ENCODE results near the gene INPP4A. TPM values are rescaled to one million over a fixed set of nuclear protein-coding genes. Genes with fewer than 3 reads are reported as not detected.
A peak's percentile ranks its signal among the peaks of the same experiment; 100 is the strongest.

The INPP4A gene
- total RNA-seq, 2 experiments from 2014 or later: 147 to 159 TPM

GRCh38 chr2:98445177-98445682 is 572 bp downstream of the INPP4A start:
- POLR2A ChIA-PET: interaction anchor here (4.0 to 5.1 kb wide), 2 partner anchors 16 to 19 kb away, joined by 21 to 64 read pairs; no protein-coding TSS in a partner anchor
- no peak for DNase-seq
- peak overlapping the region; percentile 96 for H3K4me3 Mint-ChIP-seq
- H3K9me3 Mint-ChIP-seq: peaks cover 2% of the 10 kb centered on the region
- H3K36me3 Mint-ChIP-seq: peaks cover 12% of the 10 kb centered on the region
- H3K27me3 Mint-ChIP-seq: no peaks in the 10 kb centered on the region
- peak; percentile 6 for ATAC-seq (ENCODE audit: low read depth)
- H3K27ac Mint-ChIP-seq: peak overlapping the region; percentile 95
- peaks cover 34% of the 10 kb centered on the region for H3K4me1 Mint-ChIP-seq

- DNase-seq (no peak), ATAC-seq (ENCODE audit: low read depth) (no peak)
- H3K9me3 Mint-ChIP-seq: no peaks in the 10 kb centered on the region
- POLR2A ChIA-PET: interaction anchor here (0.6 to 5.1 kb wide), 13 partner anchors 10 to 800 kb away, joined by 3 to 64 read pairs (median 7); partner anchors contain the start of genes COX5B and MGAT4A
- peak overlapping the region; percentile 95 for H3K27ac Mint-ChIP-seq
- H3K4me3 Mint-ChIP-seq: peak overlapping the region; percentile 96
- H3K27me3 Mint-ChIP-seq: no peaks in the 10 kb centered on the region
- H3K4me1 Mint-ChIP-seq: peaks cover 41% of the 10 kb centered on the region
- peaks cover 12% of the 10 kb centered on the region for H3K36me3 Mint-ChIP-seq
Observed at GRCh38 chr2:98445683-98446581, 1.3 kb downstream of the INPP4A start.

GRCh38 chr2:98446850-98447249 is 2.2 kb downstream of the INPP4A start:
- Mint-ChIP-seq H3K4me1 (peaks cover 49% of the 10 kb centered on the region), H3K27ac (peak overlapping the region; percentile 95), H3K36me3 (peaks cover 14% of the 10 kb centered on the region), H3K27me3 (no peaks in the 10 kb centered on the region), H3K4me3 (peak overlapping the region; percentile 96), H3K9me3 (no peaks in the 10 kb centered on the region)
- ATAC-seq (ENCODE audit: low read depth): no peak
- DNase-seq: no peak
- POLR2A ChIA-PET: interaction anchor here (0.6 to 5.1 kb wide), 16 partner anchors 9 to 801 kb away, joined by 3 to 64 read pairs (median 5); partner anchors contain the start of genes COX5B and MGAT4A

GRCh38 chr2:98448441-98449145 is 3.9 kb downstream of the INPP4A start:
- Mint-ChIP-seq H3K27ac (peak overlapping the region; percentile 95), H3K27me3 (no peaks in the 10 kb centered on the region), H3K36me3 (peaks cover 21% of the 10 kb centered on the region), H3K4me1 (peaks cover 66% of the 10 kb centered on the region), H3K4me3 (peak overlapping the region; percentile 96), H3K9me3 (no peaks in the 10 kb centered on the region)
- POLR2A ChIA-PET: interaction anchor here (0.6 to 5.1 kb wide), 11 partner anchors 9 to 692 kb away, joined by 3 to 64 read pairs (median 4); no protein-coding TSS in a partner anchor
- DNase-seq: no peak
- peak; percentile 59 for ATAC-seq (ENCODE audit: low read depth)

GRCh38 chr2:98452396-98453027 is 7.9 kb downstream of the INPP4A start:
- DNase-seq: no peak
- H3K4me3 Mint-ChIP-seq: peak overlapping the region; percentile 44
- H3K36me3 Mint-ChIP-seq: peaks cover 25% of the 10 kb centered on the region
- ATAC-seq (ENCODE audit: low read depth): no peak
- no peaks in the 10 kb centered on the region for H3K9me3 Mint-ChIP-seq
- H3K27me3 Mint-ChIP-seq: no peaks in the 10 kb centered on the region
- POLR2A ChIA-PET: interaction anchor here (0.5 to 7.6 kb wide), 4 partner anchors 11 to 144 kb away, joined by 3 to 75 read pairs (median 3); no protein-coding TSS in a partner anchor
- H3K27ac Mint-ChIP-seq: peak overlapping the region; percentile 87
- peaks cover 87% of the 10 kb centered on the region for H3K4me1 Mint-ChIP-seq

- POLR2A ChIA-PET: interaction anchor here (0.5 to 7.6 kb wide), 4 partner anchors 10 to 143 kb away, joined by 3 to 75 read pairs (median 4); no protein-coding TSS in a partner anchor
- no peak for ATAC-seq (ENCODE audit: low read depth)
- H3K4me1 Mint-ChIP-seq: peaks cover 87% of the 10 kb centered on the region
- DNase-seq: no peak
- peak overlapping the region; percentile 44 for H3K4me3 Mint-ChIP-seq
- peaks cover 26% of the 10 kb centered on the region for H3K36me3 Mint-ChIP-seq
- H3K27me3 Mint-ChIP-seq: no peaks in the 10 kb centered on the region
- peak overlapping the region; percentile 87 for H3K27ac Mint-ChIP-seq
- H3K9me3 Mint-ChIP-seq: no peaks in the 10 kb centered on the region
Observed at GRCh38 chr2:98453083-98453482, 8.4 kb downstream of the INPP4A start.

- no peaks in the 10 kb centered on the region for H3K27me3 Mint-ChIP-seq
- H3K4me1 Mint-ChIP-seq: peaks cover 89% of the 10 kb centered on the region
- peak overlapping the region; percentile 44 for H3K4me3 Mint-ChIP-seq
- ATAC-seq (ENCODE audit: low read depth): no peak
- no peaks in the 10 kb centered on the region for H3K9me3 Mint-ChIP-seq
- POLR2A ChIA-PET: interaction anchor here (2.0 to 7.6 kb wide), 2 partner anchors 10 to 19 kb away, joined by 4 to 75 read pairs; no protein-coding TSS in a partner anchor
- H3K36me3 Mint-ChIP-seq: peaks cover 30% of the 10 kb centered on the region
- DNase-seq: no peak
- peak overlapping the region; percentile 87 for H3K27ac Mint-ChIP-seq
Observed at GRCh38 chr2:98453531-98453930, 8.9 kb downstream of the INPP4A start.

- H3K4me3 Mint-ChIP-seq: peak overlapping the region; percentile 79
- peaks cover 32% of the 10 kb centered on the region for H3K36me3 Mint-ChIP-seq
- peak overlapping the region; percentile 87 for H3K27ac Mint-ChIP-seq
- H3K4me1 Mint-ChIP-seq: peaks cover 89% of the 10 kb centered on the region
- H3K9me3 Mint-ChIP-seq: no peaks in the 10 kb centered on the region
- no peaks in the 10 kb centered on the region for H3K27me3 Mint-ChIP-seq
- DNase-seq (no peak), ATAC-seq (ENCODE audit: low read depth) (no peak)
- POLR2A ChIA-PET: interaction anchor here (0.7 to 7.6 kb wide), 5 partner anchors 7 to 34 kb away, joined by 3 to 75 read pairs (median 11); no protein-coding TSS in a partner anchor
Observed at GRCh38 chr2:98454073-98454472, 9.4 kb downstream of the INPP4A start.

- H3K27ac Mint-ChIP-seq: peak overlapping the region; percentile 87
- ATAC-seq (ENCODE audit: low read depth) (peak; percentile 51), DNase-seq (no peak)
- no peaks in the 10 kb centered on the region for H3K27me3 Mint-ChIP-seq
- POLR2A ChIA-PET: interaction anchor here (0.7 to 7.6 kb wide), 7 partner anchors 8 to 55 kb away, joined by 3 to 75 read pairs (median 4); no protein-coding TSS in a partner anchor
- H3K9me3 Mint-ChIP-seq: no peaks in the 10 kb centered on the region
- peak overlapping the region; percentile 79 for H3K4me3 Mint-ChIP-seq
- H3K4me1 Mint-ChIP-seq: peaks cover 89% of the 10 kb centered on the region
- peaks cover 32% of the 10 kb centered on the region for H3K36me3 Mint-ChIP-seq
Observed at GRCh38 chr2:98454500-98455235, 10.0 kb downstream of the INPP4A start.

- DNase-seq (no peak), ATAC-seq (ENCODE audit: low read depth) (peak; percentile 26)
- Mint-ChIP-seq H3K4me3 (peak overlapping the region; percentile 79), H3K4me1 (peaks cover 92% of the 10 kb centered on the region), H3K36me3 (peaks cover 32% of the 10 kb centered on the region), H3K9me3 (no peaks in the 10 kb centered on the region), H3K27me3 (no peaks in the 10 kb centered on the region), H3K27ac (peak overlapping the region; percentile 87)
- POLR2A ChIA-PET: interaction anchor here (1.0 to 7.6 kb wide), 5 partner anchors 8 to 24 kb away, joined by 4 to 75 read pairs (median 6); no protein-coding TSS in a partner anchor
Observed at GRCh38 chr2:98455494-98455976, 10.9 kb downstream of the INPP4A start.

GRCh38 chr2:98457045-98457696 is 12.5 kb downstream of the INPP4A start:
- DNase-seq: no peak
- Mint-ChIP-seq H3K27me3 (no peaks in the 10 kb centered on the region), H3K4me1 (peaks cover 92% of the 10 kb centered on the region), H3K4me3 (no peak overlapping the region), H3K36me3 (peaks cover 31% of the 10 kb centered on the region), H3K9me3 (no peaks in the 10 kb centered on the region), H3K27ac (peak overlapping the region; percentile 65)
- POLR2A ChIA-PET: interaction anchor here (1.4 to 7.6 kb wide), 5 partner anchors 6 to 25 kb away, joined by 4 to 75 read pairs (median 6); no protein-coding TSS in a partner anchor
- ATAC-seq (ENCODE audit: low read depth): no peak
